ENCODE data around the gene B3GNT7.

GRCh38 chr2:231409776-231410175, 14.3 kb downstream of the B3GNT7 start:
- TF ChIP-seq, protein P1, sequence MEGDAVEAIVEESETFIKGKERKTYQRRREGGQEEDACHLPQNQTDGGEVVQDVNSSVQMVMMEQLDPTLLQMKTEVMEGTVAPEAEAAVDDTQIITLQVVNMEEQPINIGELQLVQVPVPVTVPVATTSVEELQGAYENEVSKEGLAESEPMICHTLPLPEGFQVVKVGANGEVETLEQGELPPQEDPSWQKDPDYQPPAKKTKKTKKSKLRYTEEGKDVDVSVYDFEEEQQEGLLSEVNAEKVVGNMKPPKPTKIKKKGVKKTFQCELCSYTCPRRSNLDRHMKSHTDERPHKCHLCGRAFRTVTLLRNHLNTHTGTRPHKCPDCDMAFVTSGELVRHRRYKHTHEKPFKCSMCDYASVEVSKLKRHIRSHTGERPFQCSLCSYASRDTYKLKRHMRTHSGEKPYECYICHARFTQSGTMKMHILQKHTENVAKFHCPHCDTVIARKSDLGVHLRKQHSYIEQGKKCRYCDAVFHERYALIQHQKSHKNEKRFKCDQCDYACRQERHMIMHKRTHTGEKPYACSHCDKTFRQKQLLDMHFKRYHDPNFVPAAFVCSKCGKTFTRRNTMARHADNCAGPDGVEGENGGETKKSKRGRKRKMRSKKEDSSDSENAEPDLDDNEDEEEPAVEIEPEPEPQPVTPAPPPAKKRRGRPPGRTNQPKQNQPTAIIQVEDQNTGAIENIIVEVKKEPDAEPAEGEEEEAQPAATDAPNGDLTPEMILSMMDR (conservative IDR thresholded peaks at IDR 0.05; ENCODE audit: low read length) = no peak
- TF ChIP-seq EZH2phosphoT487 (IDR thresholded peaks at IDR 0.05; ENCODE audit: borderline replicate concordance, low read depth, low read length) = no peak
